IMR-90 (cell line): ENCODE results near the gene SOX6. TPM values are rescaled to one million over a fixed set of nuclear protein-coding genes. Genes with fewer than 3 reads are reported as not detected.

Experiments
- ATAC-seq: fragments of 200-7000 bp; cut with Tn5 transposase; 2 replicates; pipeline ENCODE4 v1.9.1; 2020; ENCODE audit warnings: low read depth, mild to moderate bottlenecking, moderate library complexity
- BruUV-seq: library from RNA; stranded (reverse); fragments of 400-500 nt; replicated peaks from 2 replicates; lab custom pipeline; 2021; lab: Mats Ljungman, UMichigan
- CTCF ChIA-PET: fragments of 300-600 bp; formaldehyde crosslinking; extraction: SDS; loops from one replicate; lab custom pipeline; 2021; ENCODE audit warnings: antibody characterized with exemption; lab: Yijun Ruan, JAX
- POLR2A ChIA-PET: fragments of 300-600 bp; sonication (Branson Sonifier 250); formaldehyde crosslinking; loops from one replicate; lab custom pipeline; 2022; ENCODE audit warnings: antibody characterized with exemption; ENCODE audit not compliant: unreplicated experiment; lab: Charles Lee
- DNase-seq: peaks from one replicate; pipeline ENCODE4 v3.0.0; 2013
- H2AFZ ChIP-seq: replicated peaks from 2 replicates; pipeline ENCODE3; 2013; ENCODE audit warnings: low read length, mild to moderate bottlenecking; ENCODE audit not compliant: poor library complexity
- H2AK5ac ChIP-seq: 2 replicates; pipeline ENCODE4 v1.6.1; 2013; ENCODE audit warnings: low read depth, low read length, inconsistent platforms
- H2AK9ac ChIP-seq: replicated peaks from 2 replicates; pipeline ENCODE3; 2013; ENCODE audit warnings: mild to moderate bottlenecking, low read depth, low read length, moderate library complexity; ENCODE audit not compliant: poor library complexity
- H2BK120ac ChIP-seq: 2 replicates; pipeline ENCODE4 v1.6.1; 2013; ENCODE audit warnings: low read depth, low read length, inconsistent platforms
- H2BK15ac ChIP-seq: 3 replicates; pipeline ENCODE4 v1.6.1; 2013; ENCODE audit warnings: low read depth, low read length, inconsistent platforms
- H2BK20ac ChIP-seq: 2 replicates; pipeline ENCODE4 v1.6.1; 2013; ENCODE audit warnings: low read depth, mild to moderate bottlenecking, inconsistent platforms, low read length, moderate library complexity
- H2BK5ac ChIP-seq: 2 replicates; pipeline ENCODE4 v1.6.1; 2013; ENCODE audit warnings: mild to moderate bottlenecking, low read depth, low read length, inconsistent platforms; ENCODE audit not compliant: poor library complexity, severe bottlenecking
- H3K14ac ChIP-seq: replicated peaks from 2 replicates; pipeline ENCODE4 v1.6.1; 2013; ENCODE audit warnings: low read depth, low read length, inconsistent platforms
- H3K18ac ChIP-seq: 2 replicates; pipeline ENCODE4 v1.6.1; 2013; ENCODE audit warnings: low read depth, low read length, control low read depth
- H3K23ac ChIP-seq: 2 replicates; pipeline ENCODE4 v1.6.1; 2013; ENCODE audit warnings: low read depth, low read length, inconsistent platforms
- H3K27ac ChIP-seq: 2 replicates; pipeline ENCODE4 v1.5.1; 2013; ENCODE audit warnings: mild to moderate bottlenecking, control low read depth, low read length; ENCODE audit not compliant: insufficient read depth
- H3K27me3 ChIP-seq: 2 replicates; pipeline ENCODE4 v1.6.1; 2013; ENCODE audit warnings: low read length; ENCODE audit not compliant: control insufficient read depth, insufficient read depth
- H3K36me3 ChIP-seq: 2 replicates; pipeline ENCODE4 v1.6.1; 2013; ENCODE audit warnings: low read length, mixed read lengths; ENCODE audit not compliant: control insufficient read depth, insufficient read depth
- H3K4ac ChIP-seq: 2 replicates; pipeline ENCODE4 v1.6.1; 2013; ENCODE audit warnings: low read depth, low read length, inconsistent platforms
- H3K4me1 ChIP-seq: 2 replicates; pipeline ENCODE4 v1.6.1; 2013; ENCODE audit warnings: low read length, mixed read lengths; ENCODE audit not compliant: control insufficient read depth, insufficient read depth
- H3K4me2 ChIP-seq: 2 replicates; pipeline ENCODE4 v1.6.1; 2013; ENCODE audit warnings: low read depth, mild to moderate bottlenecking, control low read depth, low read length, moderate library complexity
- H3K4me3 ChIP-seq: 2 replicates; pipeline ENCODE4 v1.5.1; 2013; ENCODE audit warnings: low read depth, mild to moderate bottlenecking, control low read depth, low read length, moderate library complexity; ENCODE audit not compliant: insufficient read depth
- H3K56ac ChIP-seq: 2 replicates; pipeline ENCODE4 v1.6.1; 2013; ENCODE audit warnings: low read length, inconsistent platforms; ENCODE audit not compliant: insufficient read depth; ENCODE audit errors: extremely low read depth
- H3K79me1 ChIP-seq, 2 experiments: 2 replicates each; pipeline ENCODE4 v1.6.1; 2013; ENCODE audit warnings: low read length in 2 of 2, inconsistent platforms in 1 of 2, low read depth in 1 of 2
- H3K9ac ChIP-seq: 2 replicates; pipeline ENCODE4 v1.6.1; 2013; ENCODE audit warnings: low read depth, low read length, control low read depth
- H3K9me1 ChIP-seq: 2 replicates; pipeline ENCODE4 v1.6.1; 2013; ENCODE audit warnings: low read length, inconsistent platforms; ENCODE audit not compliant: insufficient read depth
- H3K9me3 ChIP-seq: 2 replicates; pipeline ENCODE4 v1.6.1; 2013; ENCODE audit warnings: low read length; ENCODE audit not compliant: control insufficient read depth, insufficient read depth
- H4K20me1 ChIP-seq: 2 replicates; pipeline ENCODE4 v1.6.1; 2013; ENCODE audit warnings: low read length, inconsistent platforms; ENCODE audit not compliant: insufficient read depth
- H4K5ac ChIP-seq: 2 replicates; pipeline ENCODE4 v1.6.1; 2013; ENCODE audit warnings: mild to moderate bottlenecking, low read depth, low read length, control low read depth
- H4K8ac ChIP-seq, 2 experiments: 2 replicates each; pipeline ENCODE4 v1.6.1; 2013; ENCODE audit warnings: low read depth in 2 of 2, low read length in 2 of 2, control low read depth in 1 of 2, inconsistent platforms in 1 of 2
- H4K91ac ChIP-seq: 2 replicates; pipeline ENCODE4 v1.6.1; 2013; ENCODE audit warnings: low read depth, low read length, inconsistent platforms; ENCODE audit not compliant: insufficient read depth
- BHLHE40 ChIP-seq: fragments of 150-350 bp; IDR thresholded peaks from 2 replicates; pipeline ENCODE4 v1.6.1; 2016; ENCODE audit warnings: mild to moderate bottlenecking, low read depth, low read length
- CEBPB ChIP-seq: IDR thresholded peaks from 2 replicates; pipeline ENCODE4 v1.6.1; 2012; ENCODE audit warnings: low read depth, low read length, improper control_type of control experiment
- ELK1 ChIP-seq: fragments of 150-350 bp; IDR thresholded peaks from 2 replicates; pipeline ENCODE4 v1.6.1; 2016; ENCODE audit warnings: low read depth, mild to moderate bottlenecking, low read length, moderate library complexity, borderline replicate concordance
- MAFK ChIP-seq: IDR thresholded peaks from 2 replicates; pipeline ENCODE4 v1.6.1; 2012; ENCODE audit warnings: low read depth, low read length, improper control_type of control experiment
- MAZ ChIP-seq: IDR thresholded peaks from 2 replicates; pipeline ENCODE4 v1.6.1; 2012; ENCODE audit warnings: low read depth, mild to moderate bottlenecking, low read length, improper control_type of control experiment, moderate library complexity, borderline replicate concordance
- MXI1 ChIP-seq: IDR thresholded peaks from 2 replicates; pipeline ENCODE4 v1.6.1; 2012; ENCODE audit warnings: low read depth, mild to moderate bottlenecking, low read length, moderate library complexity, borderline replicate concordance
- NFE2L2 ChIP-seq: fragments of 150-350 bp; IDR thresholded peaks from 2 replicates; pipeline ENCODE4 v1.6.1; 2016; ENCODE audit warnings: low read depth, mild to moderate bottlenecking, low read length
- POLR2A ChIP-seq: IDR thresholded peaks from 2 replicates; pipeline ENCODE4 v1.6.1; 2012; ENCODE audit warnings: mild to moderate bottlenecking, low read depth, low read length
- RAD21 ChIP-seq: IDR thresholded peaks from 2 replicates; pipeline ENCODE4 v1.6.1; 2012; ENCODE audit warnings: low read length, improper control_type of control experiment
- RCOR1 ChIP-seq: IDR thresholded peaks from 2 replicates; pipeline ENCODE4 v1.6.1; 2012; ENCODE audit warnings: mild to moderate bottlenecking, low read length, improper control_type of control experiment; ENCODE audit not compliant: insufficient replicate concordance
- RFX5 ChIP-seq: IDR thresholded peaks from 2 replicates; pipeline ENCODE4 v1.8.0; 2012; ENCODE audit warnings: low read depth, mild to moderate bottlenecking, low read length, moderate library complexity
- SMC3 ChIP-seq: fragments of 150-350 bp; IDR thresholded peaks from 2 replicates; pipeline ENCODE4 v1.6.1; 2016; ENCODE audit warnings: low read depth, mild to moderate bottlenecking, antibody characterized with exemption, low read length, moderate library complexity
- USF2 ChIP-seq: fragments of 150-350 bp; IDR thresholded peaks from 2 replicates; pipeline ENCODE4 v1.6.1; 2017; ENCODE audit warnings: mild to moderate bottlenecking, antibody characterized with exemption, low read length, low read depth
- dilution Hi-C: fragments of 300-500 bp; cut with HindIII; formaldehyde crosslinking; loops from one replicate; pipeline ENCODE4 v1.14.3; 2018; ENCODE audit warnings: low sequenced_read_pairs; ENCODE audit not compliant: unreplicated experiment
- in situ Hi-C: fragments of 300-500 bp; cut with MboI; formaldehyde crosslinking; loops from 3 replicates; pipeline ENCODE4 v1.14.3; 2019; ENCODE audit warnings: low sequenced_read_pairs, inconsistent platforms, mixed read lengths
- intact Hi-C: fragments of 100-400 bp; cut with micrococcal nuclease; formaldehyde crosslinking; loops from 2 replicates; pipeline ENCODE4 v1.10.0; 2022
- polyA plus RNA-seq, 3 experiments: library from polyadenylated mRNA; depleted of rRNA; stranded (reverse); fragments of >200 nt; gene quantifications; 2 replicates each; pipeline ENCODE4 v1.2.3, GENCODE V29; 2012; ENCODE audit warnings: low replicate concordance in 1 of 3
- total RNA-seq: library from RNA; depleted of rRNA; stranded (reverse); fragments of >200 nt; gene quantifications from 2 replicates; pipeline ENCODE4 v1.2.3, GENCODE V29; 2012

SOX6 gene
- total and polyA plus RNA-seq, 2 of the 4 experiments (the other 2 are of a cell fraction), result 1.7 to 7.7 TPM

GRCh38 chr11:16058671-16059070 lies 297.7 kb downstream of the SOX6 start:
- H3K9me1 ChIP-seq, result no peaks in the 10 kb centered on the region
- no peak overlapping the region for H3K9ac ChIP-seq
- ATAC-seq (no peak), DNase-seq (no peak)
- no peak overlapping the region for H4K5ac ChIP-seq
- no peaks in the 10 kb centered on the region for H3K9me3 ChIP-seq
- no TSS peak for BruUV-seq
- no peak overlapping the region for H3K4ac ChIP-seq
- intact Hi-C loops, result no loop called here
- no peak overlapping the region for H4K8ac ChIP-seq
- no peak overlapping the region for H3K23ac ChIP-seq
- no peak overlapping the region for H2BK20ac ChIP-seq
- H3K27me3 ChIP-seq, result no peaks in the 10 kb centered on the region
- no peak overlapping the region for H2AK9ac ChIP-seq
- H3K14ac ChIP-seq, result no peak overlapping the region
- H3K4me2 ChIP-seq, result no peak overlapping the region
- TF ChIP-seq RCOR1 (no peak), BHLHE40 (no peak), RAD21 (no peak), POLR2A (no peak), MAZ (no peak), USF2 (no peak), RFX5 (no peak), ELK1 (no peak), SMC3 (no peak), CEBPB (no peak), NFE2L2 (no peak), MXI1 (no peak), MAFK (no peak)
- dilution Hi-C loops, result no loop called here
- H3K4me1 ChIP-seq, result no peaks in the 10 kb centered on the region
- H2BK15ac ChIP-seq, result no peak overlapping the region
- H3K4me3 ChIP-seq, result no peak overlapping the region
- H2BK120ac ChIP-seq, result no peak overlapping the region
- H4K91ac ChIP-seq, result no peak overlapping the region
- H3K27ac ChIP-seq, result no peak overlapping the region
- no peak overlapping the region for H3K56ac ChIP-seq
- no peaks in the 10 kb centered on the region for H3K79me1 ChIP-seq
- H3K36me3 ChIP-seq, result no peaks in the 10 kb centered on the region
- no peaks in the 10 kb centered on the region for H4K20me1 ChIP-seq
- POLR2A ChIA-PET, result no interaction called here
- H3K18ac ChIP-seq, result no peak overlapping the region
- in situ Hi-C loops, result no loop called here
- CTCF ChIA-PET, result no interaction called here
- no peak overlapping the region for H2BK5ac ChIP-seq
- no peak overlapping the region for H2AK5ac ChIP-seq
- no peak overlapping the region for H2AFZ ChIP-seq
